Measurements from ENCODE around the gene TSGA10.

Gene TSGA10

DNA sequence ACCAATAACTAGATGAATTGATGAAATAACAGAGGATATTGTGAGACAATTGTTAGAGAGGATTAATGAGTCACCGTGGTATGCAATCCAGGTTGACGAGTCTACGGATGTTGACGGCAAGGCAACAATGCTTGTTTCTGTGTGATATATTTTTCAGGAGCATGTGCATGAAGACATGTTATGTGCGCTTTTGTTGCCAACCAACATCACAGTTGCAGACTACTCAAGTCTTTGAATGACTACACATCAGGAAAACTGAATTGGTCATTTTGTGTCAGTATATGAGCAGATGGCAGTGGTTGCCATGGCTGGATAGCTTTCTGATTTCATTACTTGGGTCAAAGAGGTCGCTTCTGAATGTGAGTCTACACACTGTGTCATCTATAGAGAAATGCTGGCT lies 122.0 kb downstream of the TSGA10 start:
- TF ChIP-seq, protein P1, sequence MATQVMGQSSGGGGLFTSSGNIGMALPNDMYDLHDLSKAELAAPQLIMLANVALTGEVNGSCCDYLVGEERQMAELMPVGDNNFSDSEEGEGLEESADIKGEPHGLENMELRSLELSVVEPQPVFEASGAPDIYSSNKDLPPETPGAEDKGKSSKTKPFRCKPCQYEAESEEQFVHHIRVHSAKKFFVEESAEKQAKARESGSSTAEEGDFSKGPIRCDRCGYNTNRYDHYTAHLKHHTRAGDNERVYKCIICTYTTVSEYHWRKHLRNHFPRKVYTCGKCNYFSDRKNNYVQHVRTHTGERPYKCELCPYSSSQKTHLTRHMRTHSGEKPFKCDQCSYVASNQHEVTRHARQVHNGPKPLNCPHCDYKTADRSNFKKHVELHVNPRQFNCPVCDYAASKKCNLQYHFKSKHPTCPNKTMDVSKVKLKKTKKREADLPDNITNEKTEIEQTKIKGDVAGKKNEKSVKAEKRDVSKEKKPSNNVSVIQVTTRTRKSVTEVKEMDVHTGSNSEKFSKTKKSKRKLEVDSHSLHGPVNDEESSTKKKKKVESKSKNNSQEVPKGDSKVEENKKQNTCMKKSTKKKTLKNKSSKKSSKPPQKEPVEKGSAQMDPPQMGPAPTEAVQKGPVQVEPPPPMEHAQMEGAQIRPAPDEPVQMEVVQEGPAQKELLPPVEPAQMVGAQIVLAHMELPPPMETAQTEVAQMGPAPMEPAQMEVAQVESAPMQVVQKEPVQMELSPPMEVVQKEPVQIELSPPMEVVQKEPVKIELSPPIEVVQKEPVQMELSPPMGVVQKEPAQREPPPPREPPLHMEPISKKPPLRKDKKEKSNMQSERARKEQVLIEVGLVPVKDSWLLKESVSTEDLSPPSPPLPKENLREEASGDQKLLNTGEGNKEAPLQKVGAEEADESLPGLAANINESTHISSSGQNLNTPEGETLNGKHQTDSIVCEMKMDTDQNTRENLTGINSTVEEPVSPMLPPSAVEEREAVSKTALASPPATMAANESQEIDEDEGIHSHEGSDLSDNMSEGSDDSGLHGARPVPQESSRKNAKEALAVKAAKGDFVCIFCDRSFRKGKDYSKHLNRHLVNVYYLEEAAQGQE (IDR thresholded peaks at IDR 0.05; ENCODE audit: low read depth), result no peak
- TF ChIP-seq YY1 (IDR thresholded peaks at IDR 0.05; ENCODE audit: low read depth) (no peak), TEAD4 (IDR thresholded peaks at IDR 0.05) (no peak), NFIC (IDR thresholded peaks at IDR 0.05) (no peak), FOXM1 (IDR thresholded peaks at IDR 0.05; ENCODE audit: borderline replicate concordance, low read depth) (no peak), TAF1 (IDR thresholded peaks at IDR 0.05; ENCODE audit: low read depth) (no peak), EGR1 (IDR thresholded peaks at IDR 0.05) (no peak), ZBTB7A (IDR thresholded peaks at IDR 0.05; ENCODE audit: low read depth) (no peak)
- TF ChIP-seq, protein P2, sequence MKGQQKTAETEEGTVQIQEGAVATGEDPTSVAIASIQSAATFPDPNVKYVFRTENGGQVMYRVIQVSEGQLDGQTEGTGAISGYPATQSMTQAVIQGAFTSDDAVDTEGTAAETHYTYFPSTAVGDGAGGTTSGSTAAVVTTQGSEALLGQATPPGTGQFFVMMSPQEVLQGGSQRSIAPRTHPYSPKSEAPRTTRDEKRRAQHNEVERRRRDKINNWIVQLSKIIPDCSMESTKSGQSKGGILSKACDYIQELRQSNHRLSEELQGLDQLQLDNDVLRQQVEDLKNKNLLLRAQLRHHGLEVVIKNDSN (IDR thresholded peaks at IDR 0.05), result no peak

DNA sequence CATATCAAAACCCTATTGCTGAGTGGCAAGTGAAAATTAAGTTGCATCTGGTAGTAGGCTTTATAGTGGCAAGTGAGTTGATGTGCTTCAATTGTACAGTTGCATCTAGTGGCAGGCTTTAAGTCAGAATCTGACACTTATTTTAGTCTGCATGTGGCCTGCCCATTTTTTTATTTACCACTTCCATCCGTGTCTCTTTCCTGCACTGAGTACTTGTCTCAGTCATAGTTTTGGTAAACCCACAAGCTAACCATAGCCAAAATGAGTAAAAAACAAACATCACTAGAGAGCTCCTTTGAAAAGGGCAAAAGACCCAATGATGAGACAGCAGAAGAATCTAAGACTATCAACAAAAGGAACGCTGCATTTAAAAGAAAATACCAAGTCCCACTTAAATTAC lies 122.7 kb downstream of the TSGA10 start:
- TF ChIP-seq EP300 (IDR thresholded peaks at IDR 0.05; ENCODE audit: borderline replicate concordance) (no peak), FOXM1 (IDR thresholded peaks at IDR 0.05; ENCODE audit: borderline replicate concordance, low read depth) (no peak), YY1 (IDR thresholded peaks at IDR 0.05; ENCODE audit: low read depth) (no peak), TEAD4 (IDR thresholded peaks at IDR 0.05) (no peak), ZBTB7A (IDR thresholded peaks at IDR 0.05; ENCODE audit: low read depth) (no peak), TCF12 (IDR thresholded peaks at IDR 0.05; ENCODE audit: low read depth) (no peak), CEBPB (IDR thresholded peaks at IDR 0.05) (no peak)
- TF ChIP-seq, protein P2 (IDR thresholded peaks at IDR 0.05), result no peak

DNA sequence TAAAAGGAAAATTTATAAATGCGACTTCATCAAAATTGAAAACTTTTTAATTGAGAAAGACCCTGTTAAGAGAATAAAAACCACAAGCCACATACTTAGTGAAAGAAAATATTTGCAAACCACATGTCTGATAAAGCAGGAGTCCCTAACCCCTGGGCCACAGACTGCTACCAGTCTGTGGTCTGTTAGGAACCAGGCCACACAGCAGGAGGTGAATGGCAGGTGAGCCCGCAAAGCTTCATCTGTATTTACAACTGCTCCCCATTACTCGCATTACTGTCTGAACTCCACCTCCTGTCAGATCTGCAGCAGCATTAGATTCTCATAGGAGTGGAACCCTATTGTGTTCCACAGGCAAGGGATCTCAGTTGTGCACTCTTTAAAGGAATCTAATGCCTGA lies 123.3 kb downstream of the TSGA10 start:
- TF ChIP-seq FOXM1 (IDR thresholded peaks at IDR 0.05; ENCODE audit: borderline replicate concordance, low read depth), result no peak
- TF ChIP-seq NFIC (IDR thresholded peaks at IDR 0.05), result no peak
- no peak for TF ChIP-seq EGR1 (IDR thresholded peaks at IDR 0.05)
- no peak for TF ChIP-seq YY1 (IDR thresholded peaks at IDR 0.05; ENCODE audit: low read depth)
- TF ChIP-seq EP300 (IDR thresholded peaks at IDR 0.05; ENCODE audit: borderline replicate concordance), result no peak
- TF ChIP-seq TCF12 (IDR thresholded peaks at IDR 0.05; ENCODE audit: low read depth), result no peak
- TF ChIP-seq ZBTB7A (IDR thresholded peaks at IDR 0.05; ENCODE audit: low read depth), result no peak
- no peak for TF ChIP-seq RAD21 (IDR thresholded peaks at IDR 0.05; ENCODE audit: low read depth)
- TF ChIP-seq, protein P1 (IDR thresholded peaks at IDR 0.05; ENCODE audit: low read depth), result no peak
- TF ChIP-seq, protein P3, sequence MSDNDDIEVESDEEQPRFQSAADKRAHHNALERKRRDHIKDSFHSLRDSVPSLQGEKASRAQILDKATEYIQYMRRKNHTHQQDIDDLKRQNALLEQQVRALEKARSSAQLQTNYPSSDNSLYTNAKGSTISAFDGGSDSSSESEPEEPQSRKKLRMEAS (IDR thresholded peaks at IDR 0.05), result no peak
- TF ChIP-seq TAF1 (IDR thresholded peaks at IDR 0.05; ENCODE audit: low read depth), result no peak
- no peak for TF ChIP-seq CEBPB (IDR thresholded peaks at IDR 0.05)
- TF ChIP-seq, protein P2 (IDR thresholded peaks at IDR 0.05), result no peak
- TF ChIP-seq CREB1 (IDR thresholded peaks at IDR 0.05; ENCODE audit: low read depth), result no peak

DNA sequence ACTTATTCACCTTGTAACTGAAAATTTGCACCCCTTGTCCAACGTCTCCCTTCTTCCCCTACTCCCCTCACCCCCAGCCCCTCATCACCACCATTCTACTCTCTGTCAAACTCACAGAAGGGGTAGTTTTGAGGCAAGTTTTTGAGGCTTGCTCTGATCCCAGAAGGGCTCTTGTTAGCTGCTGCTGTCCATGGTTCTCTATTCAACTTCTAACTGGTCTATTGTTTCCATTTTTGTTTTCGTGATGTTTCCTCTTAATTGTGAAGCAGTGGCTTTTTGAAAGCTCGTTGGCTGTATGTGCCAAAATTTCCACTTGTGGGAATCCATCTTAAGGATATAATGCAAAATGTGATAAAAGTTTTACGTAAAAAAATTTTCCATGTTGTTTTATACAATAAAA lies 126.2 kb downstream of the TSGA10 start:
- TF ChIP-seq CEBPB (IDR thresholded peaks at IDR 0.05), result no peak
- TF ChIP-seq, protein P1 (IDR thresholded peaks at IDR 0.05; ENCODE audit: low read depth), result peak; percentile 61

DNA sequence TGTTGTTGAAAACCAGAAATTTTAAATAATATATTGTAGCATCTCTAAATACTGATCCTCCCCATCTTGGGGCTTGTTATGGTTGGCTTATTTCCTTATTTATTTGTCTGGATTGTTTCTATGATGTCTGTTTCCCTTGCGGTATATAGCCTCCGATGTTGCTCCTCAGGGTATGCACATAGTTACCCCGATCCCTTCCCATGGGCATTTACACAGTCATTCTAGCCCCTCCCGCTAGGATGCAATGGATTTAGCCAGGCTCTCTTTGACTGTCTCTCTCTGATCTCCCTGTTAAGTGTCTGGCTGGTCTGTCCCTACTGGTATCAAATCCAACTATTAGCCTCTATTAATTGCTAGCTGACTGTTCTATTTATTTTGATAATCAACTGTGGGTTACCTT lies 126.9 kb downstream of the TSGA10 start:
- TF ChIP-seq CEBPB (IDR thresholded peaks at IDR 0.05), result no peak
- TF ChIP-seq TEAD4 (IDR thresholded peaks at IDR 0.05), result no peak
- TF ChIP-seq EP300 (IDR thresholded peaks at IDR 0.05; ENCODE audit: borderline replicate concordance), result no peak
- no peak for TF ChIP-seq EGR1 (IDR thresholded peaks at IDR 0.05)
- TF ChIP-seq ZBTB7A (IDR thresholded peaks at IDR 0.05; ENCODE audit: low read depth), result no peak
